Mesenchymal stem cell (in vitro differentiated cells and primary cell): Measurements from ENCODE around the gene ALOX12B. TPM values are rescaled to one million over a fixed set of nuclear protein-coding genes. Genes with fewer than 3 reads are reported as not detected.

Experiments used
- small RNA-seq: library from polyadenylated mRNA; stranded (forward); fragments of <200 nt; extraction: miRNeasy Mini kit (QIAGEN cat#:217004); gene quantifications from one replicate; pipeline ENCODE3, GENCODE V24; 2013; ENCODE audit warnings: low read depth

ALOX12B gene

Small RNA genes within 50 kb of the gene (small RNA-seq; reads per million reads assigned to genes)
- not detected for gene MIR4314
